Esophagus (tissue), 2 donors: ENCODE measurements around the gene RNF123. TPM values are rescaled to one million over a fixed set of nuclear protein-coding genes. Genes with fewer than 3 reads are reported as not detected.

Source experiments
- H3K27ac ChIP-seq, 2 donors: one replicate each; pipeline ENCODE4 v1.5.1; 2013; ENCODE audit warnings: low read depth in 2 of 2, mild to moderate bottlenecking in 2 of 2, inconsistent platforms in 1 of 2, low read length in 1 of 2, moderate library complexity in 1 of 2
- H3K27me3 ChIP-seq, 2 donors: one replicate each; pipeline ENCODE4 v1.6.1; 2013; ENCODE audit warnings: low read length in 2 of 2, control low read depth in 1 of 2, mild to moderate bottlenecking in 1 of 2; ENCODE audit not compliant: insufficient read depth in 2 of 2, control insufficient read depth in 1 of 2
- H3K36me3 ChIP-seq, 2 donors: one replicate each; pipeline ENCODE4 v1.6.1; 2013; ENCODE audit warnings: low read length in 1 of 2; ENCODE audit not compliant: control insufficient read depth in 2 of 2, insufficient read depth in 2 of 2
- H3K4me1 ChIP-seq, 2 donors: one replicate each; pipeline ENCODE4 v1.6.1; 2013; ENCODE audit warnings: low read length in 1 of 2; ENCODE audit not compliant: control insufficient read depth in 2 of 2, insufficient read depth in 2 of 2
- H3K4me3 ChIP-seq, 2 donors: one replicate each; pipeline ENCODE4 v1.5.1; 2013; ENCODE audit warnings: low read length in 2 of 2, mild to moderate bottlenecking in 2 of 2, low read depth in 1 of 2, moderate library complexity in 1 of 2
- H3K9me3 ChIP-seq, 2 donors: one replicate each; pipeline ENCODE4 v1.6.1; 2013; ENCODE audit warnings: mild to moderate bottlenecking in 2 of 2, low read depth in 1 of 2, low read length in 1 of 2, moderate library complexity in 1 of 2; ENCODE audit not compliant: control insufficient read depth in 2 of 2, insufficient read depth in 1 of 2
- WGBS, 2 donors: extraction: QIAGEN DNeasy Blood & Tissue Kit; methylation state at CpG; one replicate each; pipeline ENCODE4 v1.1.7; 2013; 5-methylcytosine and 5-hydroxymethylcytosine counted together
- polyA plus RNA-seq, 2 donors: library from polyadenylated mRNA; stranded (reverse); fragments of 200-250 nt; gene quantifications; one replicate each; pipeline ENCODE4 v1.2.3, GENCODE V29; 2013
- donor health status: healthy with polysubstance abuse.
- donor health status: Bipolar disorder and iron deficiency.

Gene RNF123
- polyA plus RNA-seq, 2 donors: 14.7 to 16.9 TPM

GRCh38 chr3:49699281-49699979 lies 10.1 kb downstream of the RNF123 start:
- Histone ChIP-seq H3K27ac (no peak overlapping the region), H3K9me3 (no peaks in the 10 kb centered on the region), H3K4me3 (no peak overlapping the region), H3K36me3 (peaks cover 10 to 37% of the 10 kb centered on the region in 2 donors), H3K4me1 (no peaks in the 10 kb centered on the region), H3K27me3 (no peaks in the 10 kb centered on the region)
- 86 to 87% methylated on average over 16 of the region's 16 CpGs for WGBS, 2 donors

GRCh38 chr3:49700014-49700413 lies 10.7 kb downstream of the RNF123 start:
- Histone ChIP-seq H3K27me3 (no peaks in the 10 kb centered on the region), H3K9me3 (no peaks in the 10 kb centered on the region), H3K4me1 (no peaks in the 10 kb centered on the region), H3K27ac (no peak overlapping the region), H3K36me3 (peaks cover 10 to 42% of the 10 kb centered on the region in 2 donors), H3K4me3 (no peak overlapping the region)
- 78 to 85% methylated on average over 8 of the region's 8 CpGs for WGBS, 2 donors

GRCh38 chr3:49700453-49701128 lies 11.2 kb downstream of the RNF123 start:
- WGBS, 2 donors: 76 to 81% methylated on average over 13 of the region's 13 CpGs
- Histone ChIP-seq H3K4me3 (no peak overlapping the region), H3K4me1 (no peaks in the 10 kb centered on the region), H3K36me3 (peaks cover 11 to 48% of the 10 kb centered on the region in 2 donors), H3K27ac (no peak overlapping the region), H3K9me3 (no peaks in the 10 kb centered on the region), H3K27me3 (no peaks in the 10 kb centered on the region)

GRCh38 chr3:49701388-49702077 lies 12.2 kb downstream of the RNF123 start:
- Histone ChIP-seq H3K9me3 (no peaks in the 10 kb centered on the region), H3K36me3 (peaks cover 14 to 55% of the 10 kb centered on the region in 2 donors), H3K27me3 (no peaks in the 10 kb centered on the region), H3K4me1 (no peaks in the 10 kb centered on the region), H3K4me3 (no peak overlapping the region), H3K27ac (no peak overlapping the region)
- 85 to 86% methylated on average over 20 to 21 of the region's 21 CpGs for WGBS, 2 donors

GRCh38 chr3:49702672-49703071 lies 13.3 kb downstream of the RNF123 start:
- H3K4me1 ChIP-seq: no peaks in the 10 kb centered on the region
- no peaks in the 10 kb centered on the region for H3K27me3 ChIP-seq
- H3K27ac ChIP-seq: no peak overlapping the region
- WGBS, 2 donors: 90 to 93% methylated on average over 11 of the region's 11 CpGs
- H3K4me3 ChIP-seq: no peak overlapping the region
- H3K9me3 ChIP-seq: no peaks in the 10 kb centered on the region
- H3K36me3 ChIP-seq: peaks cover 13 to 54% of the 10 kb centered on the region in 2 donors

- no peaks in the 10 kb centered on the region for H3K4me1 ChIP-seq
- H3K27me3 ChIP-seq: no peaks in the 10 kb centered on the region
- no peak overlapping the region for H3K27ac ChIP-seq
- no peak overlapping the region for H3K4me3 ChIP-seq
- peaks cover 11 to 52% of the 10 kb centered on the region in 2 donors for H3K36me3 ChIP-seq
- WGBS, 2 donors: 43 to 53% methylated on average over 14 of the region's 14 CpGs
- H3K9me3 ChIP-seq: no peaks in the 10 kb centered on the region
These were observed 14.1 kb downstream of the RNF123 start for GRCh38 chr3:49703443-49703927.

GRCh38 chr3:49703956-49704355 lies 14.6 kb downstream of the RNF123 start:
- Histone ChIP-seq H3K27me3 (no peaks in the 10 kb centered on the region), H3K9me3 (no peaks in the 10 kb centered on the region), H3K36me3 (peaks cover 11 to 52% of the 10 kb centered on the region in 2 donors), H3K4me1 (no peaks in the 10 kb centered on the region), H3K4me3 (no peak overlapping the region), H3K27ac (no peak overlapping the region)
- 91 to 93% methylated on average over 7 of the region's 7 CpGs for WGBS, 2 donors

- WGBS, 2 donors: 96 to 97% methylated on average over 8 of the region's 8 CpGs
- H3K4me3 ChIP-seq: no peak overlapping the region
- no peaks in the 10 kb centered on the region for H3K9me3 ChIP-seq
- no peak overlapping the region for H3K27ac ChIP-seq
- no peaks in the 10 kb centered on the region for H3K27me3 ChIP-seq
- H3K36me3 ChIP-seq: peaks cover 11 to 49% of the 10 kb centered on the region in 2 donors
- no peaks in the 10 kb centered on the region for H3K4me1 ChIP-seq
These were observed 15.3 kb downstream of the RNF123 start for GRCh38 chr3:49704629-49705028.

GRCh38 chr3:49705390-49705960 lies 16.1 kb downstream of the RNF123 start:
- no peak overlapping the region for H3K27ac ChIP-seq
- no peaks in the 10 kb centered on the region for H3K4me1 ChIP-seq
- H3K36me3 ChIP-seq: peaks cover 11 to 47% of the 10 kb centered on the region in 2 donors
- WGBS, 2 donors: 93 to 94% methylated on average over 17 of the region's 17 CpGs
- H3K9me3 ChIP-seq: no peaks in the 10 kb centered on the region
- no peaks in the 10 kb centered on the region for H3K27me3 ChIP-seq
- H3K4me3 ChIP-seq: no peak overlapping the region
